K562 (cell line): ENCODE data around the gene DALRD3. TPM values are rescaled to one million over a fixed set of nuclear protein-coding genes. Genes with fewer than 3 reads are reported as not detected.

Experiments
- ARNT ChIP-seq, 2 experiments: fragments of 450-650 bp; IDR thresholded peaks; 2 replicates each; pipeline ENCODE4 v1.6.1; 2016; ENCODE audit warnings: mild to moderate bottlenecking in 1 of 2
- ATF3 ChIP-seq, 2 experiments: fragments of 450-650 bp in 1 of 2; sonication (generic) in 1 of 2; formaldehyde crosslinking in 1 of 2; IDR thresholded peaks in 1 of 2; conservative IDR thresholded peaks in 1 of 2; 2 replicates each; pipeline versions ENCODE4 v1.6.1 to v1.8.1; 2016 to 2023; ENCODE audit warnings: mild to moderate bottlenecking in 2 of 2, moderate library complexity in 2 of 2, inconsistent platforms in 1 of 2, missing genetic modification reagents in 1 of 2
- CSDE1 ChIP-seq, 2 experiments: fragments of 450-650 bp; IDR thresholded peaks; 2 replicates each; pipeline ENCODE4 v1.6.1; 2016; ENCODE audit warnings: mild to moderate bottlenecking in 1 of 2
- E2F6 ChIP-seq, 2 experiments: IDR thresholded peaks; 2 replicates each; pipeline ENCODE4 v1.6.1; 2011; ENCODE audit warnings: borderline replicate concordance in 1 of 2, control low read depth in 1 of 2, low read depth in 1 of 2, low read length in 1 of 2, mild to moderate bottlenecking in 1 of 2, mixed read lengths in 1 of 2, moderate library complexity in 1 of 2; ENCODE audit not compliant: insufficient read depth in 1 of 2, insufficient read length in 1 of 2, poor library complexity in 1 of 2, severe bottlenecking in 1 of 2; ENCODE audit errors: extremely low read depth in 1 of 2
- HNRNPLL ChIP-seq: fragments of 200-400 bp; formaldehyde crosslinking; IDR thresholded peaks from 2 replicates; pipeline ENCODE4 v1.6.1; 2017; ENCODE audit warnings: low read length, low read depth, mild to moderate bottlenecking; ENCODE audit not compliant: poor library complexity, severe bottlenecking
- MNT ChIP-seq, 2 experiments: fragments of 450-650 bp; conservative IDR thresholded peaks; 2 replicates each; pipeline ENCODE4 v1.6.1; 2017; ENCODE audit warnings: mild to moderate bottlenecking in 2 of 2, moderate library complexity in 2 of 2
- PHF21A ChIP-seq: fragments of 450-650 bp; IDR thresholded peaks from 2 replicates; pipeline ENCODE4 v1.6.1; 2017; ENCODE audit warnings: low read depth, borderline replicate concordance
- POLR2H ChIP-seq: IDR thresholded peaks from 2 replicates; pipeline ENCODE4 v1.6.1; 2016; ENCODE audit warnings: missing genetic modification characterization, low read depth, mild to moderate bottlenecking, control low read depth, missing compliant biosample characterization, moderate library complexity
- SP2 ChIP-seq: IDR thresholded peaks from 2 replicates; pipeline ENCODE4 v1.6.1; 2011; ENCODE audit warnings: mild to moderate bottlenecking, low read depth, low read length, moderate library complexity; ENCODE audit not compliant: poor library complexity, severe bottlenecking; ENCODE audit errors: extremely low read depth
- STAT5B ChIP-seq: fragments of 250-450 bp; sonication (Bioruptor Pico); IDR thresholded peaks from 2 replicates; pipeline ENCODE4 v1.8.0; 2021; ENCODE audit warnings: mild to moderate bottlenecking, inconsistent platforms
- UBTF ChIP-seq, 2 experiments: IDR thresholded peaks; 2 replicates each; pipeline ENCODE4 v1.6.1; 2012; ENCODE audit warnings: improper control_type of control experiment in 2 of 2, low read depth in 2 of 2, low read length in 2 of 2, borderline replicate concordance in 1 of 2
- ZBTB8A ChIP-seq: fragments of 450-650 bp; IDR thresholded peaks from 2 replicates; pipeline ENCODE4 v1.6.1; 2018; ENCODE audit warnings: mild to moderate bottlenecking, moderate library complexity; ENCODE audit not compliant: partially characterized antibody
- ZC3H4 ChIP-seq: sonication (generic); formaldehyde crosslinking; IDR thresholded peaks from 2 replicates; pipeline ENCODE4 v1.9.0; 2021; ENCODE audit warnings: missing genetic modification reagents, borderline replicate concordance
- ZFX ChIP-seq: sonication (generic); formaldehyde crosslinking; IDR thresholded peaks from 2 replicates; pipeline ENCODE4 v1.8.0; 2022; ENCODE audit warnings: mild to moderate bottlenecking, missing genetic modification reagents, moderate library complexity
- ZNF175 ChIP-seq: fragments of 200-800 bp; sonication (Bioruptor generic); IDR thresholded peaks from 2 replicates; pipeline ENCODE4 v1.6.1; 2016; ENCODE audit warnings: low read depth, mild to moderate bottlenecking, missing genetic modification characterization, missing compliant biosample characterization
- ZNF398 ChIP-seq: fragments of 250-450 bp; sonication (Bioruptor Pico); IDR thresholded peaks from 2 replicates; pipeline ENCODE4 v1.8.0; 2021; ENCODE audit warnings: moderate library complexity, mild to moderate bottlenecking, inconsistent platforms
- ZNF778 ChIP-seq: fragments of 450-650 bp; formaldehyde crosslinking; IDR thresholded peaks from 2 replicates; pipeline ENCODE4 v1.4.0; 2020; ENCODE audit warnings: mild to moderate bottlenecking, moderate library complexity
- polyA plus RNA-seq, 8 experiments: library from polyadenylated mRNA; depleted of rRNA in 4 of 8; stranded (reverse) in 5 of 8; unstranded in 3 of 8; fragments of >200 nt; fragmentation: Nextera tagmentation in 2 of 8; fragmentation: Illumina TruSeq in 1 of 8; extraction: Ambion mirVana in 2 of 8; extraction: Trizol in 1 of 8; gene quantifications; 2 replicates each; pipeline versions ENCODE4 v1.2.1 to v1.2.3, GENCODE V29; 2011 to 2014; ENCODE audit warnings: inconsistent platforms in 1 of 8, missing spikeins in 1 of 8
- total RNA-seq, 7 experiments: library from RNA; depleted of rRNA in 6 of 7; stranded (reverse); fragments of >200 nt in 6 of 7; fragmentation: Illumina TruSeq in 2 of 7; extraction: Trizol in 2 of 7; gene quantifications; 2 replicates each; pipeline versions ENCODE4 v1.2.1 to v1.2.3, GENCODE V29; 2011 to 2021; ENCODE audit warnings: low replicate concordance in 1 of 7

Gene DALRD3
- total and polyA plus RNA-seq, 9 of the 15 experiments (the other 6 are each of a cell fraction or from before 2014, with no cell fraction given): 6.6 to 31.3 (median 14.4) TPM

GRCh38 chr3:49021213-49021812 lies 2.9 kb upstream of the DALRD3 start (continued):
- TF ChIP-seq UBTF (IDR thresholded peaks at IDR 0.05; ENCODE audit: borderline replicate concordance in 1 of 2, low read depth in 2 of 2, low read length in 2 of 2): peak in 1 of 2 experiments; percentile 67; a peak in 2 of 4 replicates
- TF ChIP-seq ZC3H4 (CRISPR knock-in tag): no peak
- TF ChIP-seq ZNF398 (CRISPR knock-in tag): no peak
- TF ChIP-seq CSDE1 (IDR thresholded peaks at IDR 0.05): peak in 1 of 2 experiments; percentile 75; a peak in 2 of 4 replicates
- no peak for TF ChIP-seq ZNF778 (CRISPR knock-in tag)
- TF ChIP-seq ARNT (IDR thresholded peaks at IDR 0.05): no peak
- TF ChIP-seq ATF3 (IDR thresholded peaks at IDR 0.05): no peak
- no peak for TF ChIP-seq ATF3 (CRISPR knock-in tag; conservative IDR thresholded peaks at IDR 0.05)
- TF ChIP-seq SP2: no peak
- peak; percentile 67 to 74 for TF ChIP-seq MNT (conservative IDR thresholded peaks at IDR 0.05)
- TF ChIP-seq POLR2H (tag): peak; percentile 98
- peak; percentile 30 for TF ChIP-seq HNRNPLL
- no peak for TF ChIP-seq STAT5B (CRISPR knock-in tag)
- 0 out of 2 replicates have a peak, but pooled peaks have one; percentile 4 for TF ChIP-seq PHF21A
- no peak for TF ChIP-seq ZBTB8A
- TF ChIP-seq ZNF175 (CRISPR knock-in tag): no peak
- peak in 1 of 2 experiments; percentile 30 for TF ChIP-seq E2F6 (IDR thresholded peaks at IDR 0.05; ENCODE audit: borderline replicate concordance in 1 of 2, extremely low read depth in 1 of 2, insufficient read depth in 1 of 2, insufficient read length in 1 of 2, low read depth in 1 of 2, low read length in 1 of 2, poor library complexity in 1 of 2, severe bottlenecking in 1 of 2)
- TF ChIP-seq ZFX (CRISPR knock-in tag): peak; percentile 89
